DOHH2 (cell line): ENCODE data around the gene APOBEC3G.

Experiments used
- H3F3A ChIP-seq: fragments of 200-600 bp; sonication (generic), shearing (Covaris generic); 2 replicates; pipeline ENCODE4 v1.6.0; 2016; ENCODE audit warnings: antibody characterized with exemption, mild to moderate bottlenecking; ENCODE audit not compliant: control insufficient read depth, insufficient read depth
- H3K27ac ChIP-seq: fragments of 200-600 bp; sonication (generic); 2 replicates; pipeline ENCODE4 v1.5.1; 2014; ENCODE audit warnings: low read depth, mild to moderate bottlenecking, low read length, moderate library complexity
- H3K27me3 ChIP-seq: fragments of 200-600 bp; sonication (generic); 2 replicates; pipeline ENCODE4 v1.6.1; 2014; ENCODE audit warnings: mild to moderate bottlenecking, low read length, mixed read lengths; ENCODE audit not compliant: control insufficient read depth
- H3K36me3 ChIP-seq: fragments of 200-600 bp; sonication (generic); 2 replicates; pipeline ENCODE4 v1.6.1; 2014; ENCODE audit warnings: mild to moderate bottlenecking, low read length, moderate library complexity, mixed read lengths; ENCODE audit not compliant: control insufficient read depth
- H3K4me1 ChIP-seq: fragments of 200-600 bp; sonication (generic); 2 replicates; pipeline ENCODE4 v1.6.1; 2014; ENCODE audit warnings: mild to moderate bottlenecking, low read length, mixed read lengths; ENCODE audit not compliant: control insufficient read depth
- H3K4me2 ChIP-seq: fragments of 200-600 bp; sonication (generic); 2 replicates; pipeline ENCODE4 v1.6.0; 2014; ENCODE audit warnings: mild to moderate bottlenecking, low read length, moderate library complexity
- H3K4me3 ChIP-seq: fragments of 200-600 bp; sonication (generic); 2 replicates; pipeline ENCODE4 v1.5.1; 2014; ENCODE audit warnings: mild to moderate bottlenecking, low read length, mixed read lengths
- H3K79me2 ChIP-seq: fragments of 200-600 bp; sonication (generic); 2 replicates; pipeline ENCODE4 v1.6.1; 2014; ENCODE audit warnings: mild to moderate bottlenecking, low read length, mixed read lengths; ENCODE audit not compliant: control insufficient read depth
- H3K9me2 ChIP-seq: fragments of 200-600 bp; sonication (generic); replicated peaks from 2 replicates; pipeline ENCODE4 v1.6.1; 2014; ENCODE audit warnings: mild to moderate bottlenecking, low read length, mixed read lengths; ENCODE audit not compliant: control insufficient read depth
- H3K9me3 ChIP-seq: fragments of 200-600 bp; sonication (generic); 2 replicates; pipeline ENCODE4 v1.6.1; 2014; ENCODE audit warnings: antibody characterized with exemption, low read length, mixed read lengths; ENCODE audit not compliant: control insufficient read depth, insufficient read depth
- H4K20me1 ChIP-seq: fragments of 200-600 bp; sonication (generic); 2 replicates; pipeline ENCODE4 v1.6.0; 2014; ENCODE audit warnings: low read depth, mild to moderate bottlenecking, antibody characterized with exemption, low read length, moderate library complexity; ENCODE audit not compliant: control insufficient read depth, insufficient read depth
- EZH2phosphoT487 ChIP-seq: fragments of 200-600 bp; sonication (generic); IDR thresholded peaks from 2 replicates; pipeline ENCODE4 v1.6.1; 2017; ENCODE audit warnings: borderline replicate concordance, mild to moderate bottlenecking, antibody characterized with exemption, low read length, moderate library complexity, mixed read lengths
- TF ChIP-seq, protein P1 (sequence below): fragments of 200-600 bp; sonication (generic); IDR thresholded peaks from one replicate; pipeline ENCODE4 v1.5.1; 2014; ENCODE audit warnings: antibody characterized with exemption, mild to moderate bottlenecking, low read depth, low read length; ENCODE audit not compliant: poor library complexity, severe bottlenecking

Gene APOBEC3G

DNA sequence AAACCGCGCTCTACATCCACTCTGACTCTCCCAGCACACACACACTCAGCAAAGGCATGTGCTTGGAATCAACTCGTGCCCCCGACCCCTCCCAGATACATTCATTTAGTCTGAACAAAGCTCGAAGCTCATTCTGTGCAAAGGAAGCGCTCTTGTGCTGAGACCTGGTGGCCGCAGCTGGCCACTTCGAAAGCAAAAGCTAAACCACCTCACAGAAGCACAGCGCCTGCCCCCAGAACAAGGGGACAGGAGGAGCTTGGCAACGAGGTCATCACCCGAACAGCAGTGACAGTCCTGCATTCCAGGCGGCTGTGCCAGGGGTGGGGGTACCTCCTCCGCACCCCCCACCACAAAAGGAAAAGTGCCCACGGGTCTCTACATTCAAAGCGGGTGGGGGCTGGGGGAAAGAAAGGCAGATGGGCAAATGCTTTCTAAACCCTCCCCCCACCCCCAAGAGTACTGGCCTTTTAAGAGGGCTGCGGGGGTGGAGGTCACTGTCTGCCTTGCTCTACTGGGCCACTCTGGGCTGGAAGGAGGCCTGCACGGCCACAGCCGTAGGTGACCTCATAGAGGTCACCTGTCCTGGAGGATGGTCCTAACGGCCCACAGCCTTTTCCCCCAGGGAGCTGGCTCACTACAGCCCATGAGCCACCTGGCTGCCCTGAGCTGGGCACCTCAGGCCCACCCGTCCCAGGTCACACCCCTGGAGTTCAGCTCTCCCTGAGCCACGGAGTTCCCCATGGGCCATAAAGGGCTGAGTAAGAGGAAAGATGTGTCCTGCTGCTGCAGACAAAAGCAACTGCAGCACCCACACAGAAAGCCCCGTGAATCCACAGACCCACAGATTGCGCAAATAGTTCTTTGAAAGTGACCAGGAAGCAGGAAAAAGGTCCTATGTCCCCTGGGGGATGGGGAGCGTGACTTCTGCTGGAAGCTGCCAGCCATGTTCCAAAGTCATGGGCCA, 54.1 kb downstream of the APOBEC3G start:
- H3K27ac ChIP-seq, result no peak overlapping the region
- no peak overlapping the region for H3K4me3 ChIP-seq
- H4K20me1 ChIP-seq, result no peaks in the 10 kb centered on the region
- H3K4me2 ChIP-seq, result no peak overlapping the region
- H3F3A ChIP-seq, result no peaks in the 10 kb centered on the region
- no peaks in the 10 kb centered on the region for H3K36me3 ChIP-seq
- no peaks in the 10 kb centered on the region for H3K4me1 ChIP-seq
- H3K9me3 ChIP-seq, result no peaks in the 10 kb centered on the region
- TF ChIP-seq EZH2phosphoT487, result no peak
- TF ChIP-seq, protein P1, sequence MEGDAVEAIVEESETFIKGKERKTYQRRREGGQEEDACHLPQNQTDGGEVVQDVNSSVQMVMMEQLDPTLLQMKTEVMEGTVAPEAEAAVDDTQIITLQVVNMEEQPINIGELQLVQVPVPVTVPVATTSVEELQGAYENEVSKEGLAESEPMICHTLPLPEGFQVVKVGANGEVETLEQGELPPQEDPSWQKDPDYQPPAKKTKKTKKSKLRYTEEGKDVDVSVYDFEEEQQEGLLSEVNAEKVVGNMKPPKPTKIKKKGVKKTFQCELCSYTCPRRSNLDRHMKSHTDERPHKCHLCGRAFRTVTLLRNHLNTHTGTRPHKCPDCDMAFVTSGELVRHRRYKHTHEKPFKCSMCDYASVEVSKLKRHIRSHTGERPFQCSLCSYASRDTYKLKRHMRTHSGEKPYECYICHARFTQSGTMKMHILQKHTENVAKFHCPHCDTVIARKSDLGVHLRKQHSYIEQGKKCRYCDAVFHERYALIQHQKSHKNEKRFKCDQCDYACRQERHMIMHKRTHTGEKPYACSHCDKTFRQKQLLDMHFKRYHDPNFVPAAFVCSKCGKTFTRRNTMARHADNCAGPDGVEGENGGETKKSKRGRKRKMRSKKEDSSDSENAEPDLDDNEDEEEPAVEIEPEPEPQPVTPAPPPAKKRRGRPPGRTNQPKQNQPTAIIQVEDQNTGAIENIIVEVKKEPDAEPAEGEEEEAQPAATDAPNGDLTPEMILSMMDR, result no peak
- H3K27me3 ChIP-seq, result peaks cover 3% of the 10 kb centered on the region; the same call in 1 of the 2 replicates
- no peaks in the 10 kb centered on the region for H3K9me2 ChIP-seq
- no peaks in the 10 kb centered on the region for H3K79me2 ChIP-seq

DNA sequence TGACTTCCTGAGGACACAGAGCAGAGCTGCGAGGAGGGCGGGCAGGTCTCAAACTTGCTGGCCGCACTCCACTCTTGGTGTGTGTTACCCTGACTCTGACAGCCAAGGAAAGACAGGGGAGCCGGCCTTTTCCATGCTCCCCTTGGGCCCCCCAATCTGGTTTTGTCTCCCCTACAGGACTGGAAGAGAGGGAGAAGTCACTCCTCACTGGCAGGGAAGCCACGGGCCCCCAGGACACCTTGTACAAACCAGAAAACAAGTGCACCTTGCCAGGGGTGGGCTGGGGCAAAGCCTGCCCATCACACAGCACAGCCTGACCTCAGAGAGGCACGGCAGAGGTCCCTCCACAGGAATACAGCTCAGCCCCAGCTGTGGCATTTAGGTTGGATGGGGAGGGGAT, 55.2 kb downstream of the APOBEC3G start:
- no peaks in the 10 kb centered on the region for H3K9me2 ChIP-seq
- H4K20me1 ChIP-seq, result no peaks in the 10 kb centered on the region
- H3K9me3 ChIP-seq, result no peaks in the 10 kb centered on the region
- H3K4me3 ChIP-seq, result no peak overlapping the region
- H3K36me3 ChIP-seq, result no peaks in the 10 kb centered on the region
- no peaks in the 10 kb centered on the region for H3F3A ChIP-seq
- H3K27me3 ChIP-seq, result peaks cover 3% of the 10 kb centered on the region; the same call in 1 of the 2 replicates
- no peaks in the 10 kb centered on the region for H3K79me2 ChIP-seq
- no peak overlapping the region for H3K27ac ChIP-seq
- TF ChIP-seq EZH2phosphoT487, result no peak
- TF ChIP-seq, protein P1, result no peak
- no peak overlapping the region for H3K4me2 ChIP-seq
- no peaks in the 10 kb centered on the region for H3K4me1 ChIP-seq

DNA sequence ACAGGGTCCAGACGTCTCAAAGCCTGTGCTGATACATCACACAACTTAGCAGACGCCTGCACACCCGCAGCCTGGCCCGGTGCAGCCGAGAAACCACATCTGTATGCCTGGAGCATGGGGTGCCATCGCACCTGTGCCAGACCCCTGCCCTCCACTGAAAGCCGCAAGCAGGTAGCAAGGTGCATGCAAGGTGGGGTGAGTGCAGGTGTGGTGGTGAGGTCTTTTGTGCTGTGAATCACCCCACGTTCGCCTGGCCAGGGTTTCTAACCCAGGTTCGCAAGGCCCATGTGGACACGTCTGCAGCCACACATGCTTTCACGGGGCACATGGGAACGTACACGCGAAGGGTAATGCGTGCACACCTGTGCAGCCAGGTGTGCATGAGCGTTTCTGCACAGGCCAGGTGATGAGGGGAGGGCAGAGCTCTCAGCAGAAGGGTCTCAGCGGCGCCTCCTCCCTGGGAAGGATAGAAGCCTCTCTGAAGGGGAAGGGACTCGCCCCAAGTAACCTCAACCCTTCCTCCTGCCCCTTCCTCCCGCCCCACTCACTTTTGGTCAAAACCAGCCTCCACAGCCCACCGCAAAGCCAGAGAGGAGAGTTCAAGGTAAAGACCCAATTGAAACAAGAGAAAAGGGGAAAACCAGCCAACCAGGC, 55.9 kb downstream of the APOBEC3G start:
- Histone ChIP-seq H3K4me1 (no peaks in the 10 kb centered on the region), H3K36me3 (no peaks in the 10 kb centered on the region), H3K27me3 (peaks cover 3% of the 10 kb centered on the region; the same call in 1 of the 2 replicates), H3K79me2 (no peaks in the 10 kb centered on the region), H3F3A (no peaks in the 10 kb centered on the region), H3K4me2 (no peak overlapping the region), H4K20me1 (no peaks in the 10 kb centered on the region), H3K27ac (no peak overlapping the region), H3K9me3 (no peaks in the 10 kb centered on the region), H3K4me3 (no peak overlapping the region), H3K9me2 (no peaks in the 10 kb centered on the region)
- no peak for TF ChIP-seq EZH2phosphoT487
- TF ChIP-seq, protein P1, result no peak
